Measurements from ENCODE around the gene ELK3.

GRCh38 chr12:96155181-96155580 lies 39.0 kb upstream of the ELK3 start:
- no peak for TF ChIP-seq EZH2 (IDR thresholded peaks at IDR 0.05; ENCODE audit: borderline replicate concordance, low read depth, low read length, severe bottlenecking)
- no peak for TF ChIP-seq CTCF (IDR thresholded peaks at IDR 0.05; ENCODE audit: borderline replicate concordance, extremely low read depth, low read length, poor library complexity, severe bottlenecking)
